SKM-1 (cell line): ENCODE measurements around the gene TEX26.

ENCODE experiments used
- DNase-seq: peaks from one replicate; lab custom pipeline; 2025; ENCODE audit not compliant: unreplicated experiment; lab: John Stamatoyannopoulos, UW

The TEX26 gene

GRCh38 chr13:30974350-30974749 is 41.9 kb downstream of the TEX26 start:
- DNase-seq, result no peak

- no peak for DNase-seq
Observed at GRCh38 chr13:30976025-30976424, 43.6 kb downstream of the TEX26 start.

GRCh38 chr13:30978981-30979956 is 46.8 kb downstream of the TEX26 start:
- no peak for DNase-seq

DNA sequence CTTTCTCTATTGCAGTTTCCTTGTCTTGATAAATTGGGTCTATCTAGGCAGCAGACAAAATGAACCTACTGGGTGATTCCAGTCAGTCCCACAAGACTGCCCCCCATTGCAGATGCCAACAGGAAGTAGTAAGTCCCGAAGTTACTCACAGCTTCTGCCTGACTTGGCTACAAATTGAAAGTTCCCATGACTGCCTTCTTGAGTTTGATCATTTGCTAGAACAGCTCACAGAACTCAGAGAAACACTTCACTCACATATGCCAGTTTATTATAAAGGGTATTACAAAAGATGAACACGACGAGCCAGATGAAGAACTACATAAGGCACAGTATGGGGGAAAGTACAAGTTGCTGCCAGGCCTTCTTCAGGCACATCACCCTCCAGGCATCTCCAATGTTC is 50.0 kb downstream of the TEX26 start:
- DNase-seq, result no peak

GRCh38 chr13:30982906-30983305 is 50.5 kb downstream of the TEX26 start:
- no peak for DNase-seq

GRCh38 chr13:30983431-30983830 is 51.0 kb downstream of the TEX26 start:
- no peak for DNase-seq

DNA sequence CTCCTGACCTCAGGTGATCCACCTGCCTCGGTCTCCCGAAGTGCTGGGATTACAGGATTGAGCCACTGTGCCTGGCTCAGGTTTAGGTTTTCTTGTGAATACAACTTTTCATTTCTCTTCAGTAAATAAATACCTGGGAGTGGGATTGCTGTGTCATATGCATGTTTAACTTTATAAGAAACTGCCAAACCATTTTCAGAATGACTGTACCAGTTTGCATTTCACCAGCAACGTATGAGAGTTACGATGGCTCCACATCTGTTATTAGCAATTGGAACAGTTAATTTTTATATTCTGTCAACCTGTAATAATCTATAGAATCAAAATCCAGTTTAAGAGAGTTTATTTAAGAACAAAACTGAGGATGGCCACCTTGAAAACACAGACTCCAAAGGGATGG is 52.2 kb downstream of the TEX26 start:
- no peak for DNase-seq

- DNase-seq, result no peak
Observed at GRCh38 chr13:30985637-30986205, 53.3 kb downstream of the TEX26 start.

DNA sequence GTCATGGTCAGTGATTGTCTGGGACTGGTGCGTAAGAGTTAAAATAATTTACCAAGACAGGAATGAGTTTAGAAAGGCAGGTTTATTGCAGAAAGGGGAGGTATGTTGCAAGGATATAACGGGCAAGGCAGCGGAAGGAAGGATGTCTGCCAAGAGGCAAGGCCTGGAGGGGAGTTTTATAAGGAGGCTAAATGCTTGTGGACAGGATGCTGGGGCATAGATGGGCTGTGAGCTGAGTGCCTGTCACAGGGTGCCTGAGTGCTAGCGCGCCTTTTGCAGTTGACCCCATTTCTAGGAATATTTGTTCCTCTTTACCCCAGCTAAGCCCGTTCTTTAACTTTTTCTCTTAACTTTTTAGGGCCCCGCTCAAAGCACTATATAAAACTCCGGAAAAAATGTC is 58.7 kb downstream of the TEX26 start:
- no peak for DNase-seq

- DNase-seq, result no peak
Observed at GRCh38 chr13:30991922-30992321, 59.5 kb downstream of the TEX26 start.

DNA sequence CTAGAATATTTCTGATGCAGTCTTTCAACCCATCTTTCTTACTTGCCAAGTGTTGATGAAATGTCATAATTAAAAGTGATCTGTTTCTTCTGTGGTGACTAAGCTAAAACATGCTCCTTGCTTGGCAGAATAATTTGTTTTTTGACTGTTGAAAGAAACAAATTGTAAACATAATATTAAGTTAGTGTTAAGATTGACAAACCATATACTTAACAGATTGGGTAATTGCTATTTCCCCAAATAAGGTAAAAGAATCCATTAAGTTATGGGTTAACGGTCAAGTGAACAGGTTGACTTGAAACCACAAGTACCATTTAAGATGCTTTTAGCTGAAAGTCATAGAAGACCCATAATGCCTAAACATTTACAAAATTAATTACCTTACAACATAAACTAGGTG is 62.9 kb downstream of the TEX26 start:
- no peak for DNase-seq

- no peak for DNase-seq
Observed at GRCh38 chr13:30997697-30998096, 65.2 kb downstream of the TEX26 start.

DNA sequence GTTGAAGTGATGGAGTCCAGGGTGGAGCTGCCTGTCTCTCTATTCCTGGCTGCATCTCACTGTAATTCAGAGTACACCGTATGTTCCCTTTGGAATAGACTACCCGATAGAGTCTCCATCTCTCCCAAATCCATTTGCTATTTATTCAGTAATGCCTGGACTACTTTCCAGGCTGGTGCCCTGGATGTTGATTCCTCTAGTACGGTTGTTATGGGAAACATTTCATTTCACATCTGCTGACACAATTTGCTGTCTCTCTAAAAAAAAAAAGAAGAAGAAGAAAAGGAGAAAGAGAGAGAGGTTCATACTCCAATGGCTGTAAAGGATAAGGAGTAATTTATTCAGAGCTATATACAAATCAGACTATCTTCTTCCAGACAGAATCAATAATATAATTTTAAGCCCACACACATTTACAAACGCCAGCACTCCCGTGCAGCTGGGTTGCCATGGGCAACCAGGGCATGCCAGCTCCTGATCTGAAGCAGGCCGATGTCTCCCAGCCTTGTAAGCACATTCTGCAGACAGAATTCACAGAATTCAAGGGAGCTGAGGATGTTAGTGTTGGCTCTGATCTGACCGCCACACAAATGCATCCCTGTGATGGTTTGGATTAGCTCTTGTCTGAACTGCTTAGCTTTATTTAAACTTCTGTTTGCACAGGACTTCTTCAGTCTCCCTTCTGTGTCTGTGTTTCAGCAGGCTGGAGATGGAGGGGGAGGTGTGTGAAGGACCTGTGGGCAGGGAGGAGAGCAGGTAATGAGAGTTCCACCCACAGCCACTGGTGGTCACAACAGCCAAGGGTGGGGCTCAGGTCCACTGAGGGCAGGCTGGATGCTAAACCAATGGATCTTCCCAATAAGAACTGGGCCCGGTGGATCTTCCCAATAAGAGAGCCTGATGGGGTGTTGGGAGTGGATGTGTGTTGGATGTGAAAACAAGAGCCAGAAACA is 66.0 kb downstream of the TEX26 start:
- DNase-seq, result no peak

- no peak for DNase-seq
Observed at GRCh38 chr13:31000889-31001288, 68.4 kb downstream of the TEX26 start.

DNA sequence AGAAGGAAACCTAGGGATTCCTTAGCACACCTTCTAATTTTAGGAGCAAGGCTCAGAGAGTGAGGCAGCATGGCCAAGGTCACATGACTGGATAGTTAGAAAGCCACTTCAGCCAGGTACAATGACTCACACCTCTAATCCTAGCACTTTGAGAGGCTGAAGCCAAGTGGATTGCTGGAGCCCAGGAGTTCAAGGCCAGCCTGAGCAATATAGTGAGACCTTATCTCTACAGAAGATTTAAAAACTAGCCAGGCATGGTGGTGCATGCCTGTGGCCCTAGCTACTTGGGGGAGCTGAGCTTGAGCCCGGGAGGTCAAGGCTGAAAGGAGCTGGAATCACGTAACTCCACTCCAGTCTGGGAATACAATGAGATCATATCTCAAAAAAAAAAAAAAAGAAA is 69.2 kb downstream of the TEX26 start:
- no peak for DNase-seq

DNA sequence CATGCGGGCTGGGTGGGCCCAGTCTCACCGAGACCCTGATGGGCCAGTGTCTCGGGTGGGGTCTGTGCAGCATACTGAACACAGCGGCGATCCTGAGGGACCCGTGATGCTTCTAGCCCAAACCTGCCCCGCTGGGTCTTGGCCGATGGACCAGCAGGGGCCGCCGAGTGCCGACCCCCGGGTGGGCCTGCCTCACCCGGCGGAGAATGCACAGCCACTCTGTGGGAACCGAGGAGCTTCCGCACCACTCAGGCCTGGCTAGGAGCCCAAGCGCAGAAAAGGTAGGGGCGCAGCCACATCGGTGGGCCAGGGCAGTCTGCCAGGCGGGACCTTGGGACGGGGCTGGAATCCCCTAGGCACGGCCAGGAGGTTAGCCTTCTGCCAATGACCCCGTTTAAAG is 72.6 kb downstream of the TEX26 start:
- no peak for DNase-seq

DNA sequence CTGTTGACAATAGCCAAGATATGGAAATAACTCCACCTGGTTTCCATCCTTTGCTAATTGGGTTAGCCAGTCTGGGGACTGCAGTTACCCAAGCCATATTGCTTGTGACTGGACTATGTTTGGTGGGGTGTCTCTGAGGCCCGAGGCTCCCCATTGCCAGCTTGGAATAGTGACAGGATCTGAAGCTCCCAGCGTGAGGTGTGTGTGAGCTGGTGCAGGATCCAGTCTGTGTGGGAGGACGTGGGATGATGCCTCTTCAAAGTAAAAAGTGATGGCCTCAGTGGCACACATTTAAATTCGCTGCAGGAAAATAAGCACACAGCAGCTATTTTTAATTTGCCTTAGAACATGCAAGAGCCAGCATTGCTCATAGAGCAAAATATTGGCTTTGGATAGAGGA is 75.0 kb downstream of the TEX26 start:
- DNase-seq, result no peak

GRCh38 chr13:31008400-31009115 is 76.1 kb downstream of the TEX26 start:
- DNase-seq, result no peak

- DNase-seq, result no peak
Observed at GRCh38 chr13:31009166-31009565, 76.7 kb downstream of the TEX26 start.

- no peak for DNase-seq
Observed at GRCh38 chr13:31010296-31010695, 77.8 kb downstream of the TEX26 start.
